Activated CD8-positive, alpha-beta memory T cell treated with anti-CD3 and anti-CD28 coated beads for 1 hour (primary cell): ENCODE data around the gene BTBD18.

Experiments used
- DNase-seq, 2 donors: peaks; one replicate each; pipeline ENCODE4 v3.0.0-alpha.2; 2020; ENCODE audit warnings: low read depth in 1 of 2; ENCODE audit errors: extremely low read depth in 1 of 2

BTBD18 gene

DNA sequence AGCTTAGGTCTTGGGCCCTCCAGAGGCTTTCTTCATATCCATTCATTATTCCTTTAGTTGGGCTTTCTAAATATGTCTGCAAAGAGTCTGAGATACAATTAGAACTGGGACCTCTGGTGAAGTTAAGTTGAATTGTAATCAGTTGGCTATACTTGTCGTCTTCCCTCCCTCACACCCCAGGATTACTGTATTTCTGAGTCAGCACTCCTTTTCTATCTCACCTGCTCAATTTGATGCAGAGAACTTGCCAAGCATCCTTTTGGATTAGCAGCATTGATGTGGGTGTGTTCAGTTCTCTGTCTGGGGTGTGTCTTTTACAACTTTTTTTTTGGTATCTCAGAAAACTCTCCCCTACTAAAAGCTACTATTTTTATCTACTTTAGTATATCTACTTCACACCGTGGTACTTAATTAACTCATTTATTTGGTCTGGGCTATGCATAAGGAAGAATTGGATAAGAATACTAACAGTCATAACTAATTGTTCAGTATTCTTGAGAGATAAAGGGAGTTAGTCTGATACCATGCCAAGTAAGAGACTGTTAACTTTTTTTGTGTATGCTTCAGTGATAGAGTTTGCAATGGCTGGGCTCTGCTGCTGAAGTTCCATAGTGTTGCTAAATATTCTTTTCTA lies 25.1 kb upstream of the BTBD18 start:
- no peak for DNase-seq

DNA sequence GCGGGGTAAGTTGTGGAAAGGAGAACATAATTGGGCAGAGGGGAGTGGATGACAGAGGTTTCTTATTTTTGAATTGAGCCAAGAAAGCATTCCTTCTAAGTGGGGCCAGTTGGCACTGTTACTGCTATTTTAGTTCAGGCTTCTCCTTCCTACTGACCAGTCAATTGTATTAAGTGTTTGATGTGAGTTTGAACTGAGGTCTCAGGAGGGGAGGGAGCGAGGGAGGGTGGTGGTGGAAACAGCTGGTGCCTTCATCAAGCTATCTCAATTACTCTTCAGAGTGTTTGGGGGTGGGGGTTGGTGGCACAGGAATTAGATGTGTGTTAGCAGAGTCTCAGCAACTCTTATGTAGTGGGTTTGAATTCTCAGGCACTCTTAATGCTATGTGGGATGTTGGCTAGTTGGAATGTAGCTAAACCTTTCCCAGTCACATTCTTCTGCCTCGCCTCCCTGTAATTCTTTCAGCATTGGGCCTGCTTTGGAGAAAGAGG lies 24.5 kb upstream of the BTBD18 start:
- DNase-seq: no peak

DNA sequence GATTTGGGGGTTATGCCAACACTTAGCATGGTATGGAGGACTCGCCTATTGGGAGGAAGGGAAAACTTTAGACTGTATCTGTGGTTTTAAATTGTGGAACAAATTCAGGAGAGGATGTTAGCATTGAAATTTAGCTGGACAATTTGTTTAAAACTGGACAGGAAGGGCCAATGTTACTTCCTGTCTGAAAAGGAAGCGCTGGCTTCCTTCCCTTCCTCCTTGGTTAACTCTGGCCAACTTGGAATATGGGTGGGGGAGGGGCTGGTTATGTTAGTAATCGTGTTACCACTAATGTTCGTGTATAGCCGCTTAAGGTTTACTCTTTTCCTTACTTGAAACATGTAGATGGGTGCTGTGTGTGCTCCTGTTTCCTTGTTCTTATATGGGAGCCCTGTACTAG lies 23.9 kb upstream of the BTBD18 start:
- no peak for DNase-seq

DNA sequence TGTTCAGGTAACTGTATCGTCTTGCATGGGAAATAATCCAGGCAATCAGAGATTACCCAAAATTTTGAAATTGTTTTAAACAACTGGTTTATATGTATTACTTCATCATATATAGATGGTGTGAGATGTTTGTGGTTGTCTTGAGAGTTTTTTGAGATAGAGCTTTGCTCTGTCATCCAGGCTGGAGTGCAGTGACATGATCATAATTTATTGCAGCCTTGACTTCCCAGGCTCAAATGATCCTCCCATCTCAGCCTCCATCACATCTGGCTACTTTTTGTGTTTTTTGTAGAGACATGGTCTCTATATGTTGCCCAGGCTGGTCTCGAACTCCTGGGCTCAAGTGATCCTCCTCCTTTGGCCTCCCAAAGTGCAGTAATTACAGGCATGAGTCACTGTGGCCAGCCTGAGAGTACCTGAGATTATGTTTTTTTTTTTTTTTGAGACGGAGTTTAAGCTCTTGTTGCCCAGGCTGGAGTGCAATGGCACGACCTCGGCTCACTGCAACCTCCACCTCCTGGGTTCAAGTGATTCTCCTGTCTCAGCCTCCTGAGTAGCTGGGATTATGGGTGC lies 21.5 kb upstream of the BTBD18 start:
- DNase-seq: no peak

DNA sequence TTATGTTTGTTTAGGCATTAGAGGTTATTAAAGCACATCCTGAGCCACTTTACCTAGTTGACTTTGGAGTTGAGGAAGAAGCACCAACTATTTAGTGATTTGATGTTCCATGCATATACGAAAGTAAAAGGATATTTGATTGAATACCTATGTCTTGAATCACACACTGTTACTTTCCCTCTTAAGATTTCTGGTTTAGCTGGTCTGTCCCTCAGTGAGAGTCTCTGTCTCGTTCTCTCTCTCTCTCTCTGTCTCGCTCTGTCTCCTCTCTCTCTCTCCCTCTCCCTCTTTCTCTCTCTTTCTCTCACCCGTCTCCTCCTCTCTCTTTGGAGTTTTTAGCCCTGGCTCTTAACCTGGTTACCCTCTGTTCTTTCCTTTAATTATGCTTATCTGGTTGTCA lies 20.9 kb upstream of the BTBD18 start:
- no peak for DNase-seq

DNA sequence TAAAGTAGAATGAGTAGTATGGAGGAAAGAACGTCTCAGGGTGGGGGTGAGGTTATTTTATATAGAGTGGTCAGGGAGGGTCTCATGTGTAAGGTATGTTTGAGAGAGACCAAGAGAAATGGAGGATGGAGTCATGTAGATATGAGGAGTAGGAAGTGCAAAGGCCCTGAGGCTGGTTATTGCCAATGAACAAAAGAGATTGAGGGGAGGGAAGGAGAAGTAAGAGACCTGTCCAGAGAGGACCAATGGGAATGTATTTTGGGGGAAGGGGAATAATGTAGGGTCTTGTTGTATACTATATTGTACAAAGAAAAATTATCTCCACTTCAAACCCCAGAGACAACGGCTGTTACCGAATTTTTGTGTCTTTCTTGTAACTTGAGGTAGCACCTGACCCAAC lies 19.7 kb upstream of the BTBD18 start:
- no peak for DNase-seq

DNA sequence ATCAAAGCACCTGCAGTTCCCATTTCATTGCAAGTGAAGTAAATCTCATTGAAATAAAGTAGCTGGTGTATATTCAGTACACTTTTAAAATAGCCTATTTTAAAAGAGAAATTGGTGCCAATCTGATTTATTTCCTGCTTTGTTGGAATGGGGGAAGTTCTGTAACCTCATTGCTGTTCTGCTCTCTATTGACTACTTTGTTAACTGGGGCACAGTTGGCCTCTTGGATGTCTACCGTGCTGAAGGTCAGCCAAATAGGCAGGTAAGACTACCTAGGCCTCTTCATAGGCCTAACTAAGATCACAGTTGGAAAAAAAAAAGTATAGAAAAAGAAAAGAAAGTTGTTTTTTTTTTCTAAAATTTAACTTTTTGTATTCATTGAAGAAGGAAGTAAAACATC lies 19.2 kb upstream of the BTBD18 start:
- no peak for DNase-seq

DNA sequence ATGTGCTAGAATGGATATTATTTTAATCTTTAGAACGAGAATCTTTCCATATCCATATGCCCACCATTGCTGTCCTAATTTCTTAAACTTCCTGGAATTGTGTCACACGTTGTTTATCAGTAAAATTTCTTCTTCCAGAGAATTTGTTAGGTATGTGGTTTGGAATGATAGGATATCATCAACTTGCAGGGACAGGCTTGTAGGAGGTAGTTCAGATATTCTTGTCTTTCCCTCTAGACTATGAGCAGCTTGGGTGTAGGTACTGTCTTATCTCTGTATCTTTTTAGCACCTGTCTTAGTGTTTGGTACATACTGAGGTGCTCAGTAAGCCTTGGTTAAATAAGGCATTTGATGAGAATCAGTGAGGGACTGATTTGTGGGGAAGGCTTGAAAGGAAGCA lies 13.4 kb upstream of the BTBD18 start:
- DNase-seq: no peak

DNA sequence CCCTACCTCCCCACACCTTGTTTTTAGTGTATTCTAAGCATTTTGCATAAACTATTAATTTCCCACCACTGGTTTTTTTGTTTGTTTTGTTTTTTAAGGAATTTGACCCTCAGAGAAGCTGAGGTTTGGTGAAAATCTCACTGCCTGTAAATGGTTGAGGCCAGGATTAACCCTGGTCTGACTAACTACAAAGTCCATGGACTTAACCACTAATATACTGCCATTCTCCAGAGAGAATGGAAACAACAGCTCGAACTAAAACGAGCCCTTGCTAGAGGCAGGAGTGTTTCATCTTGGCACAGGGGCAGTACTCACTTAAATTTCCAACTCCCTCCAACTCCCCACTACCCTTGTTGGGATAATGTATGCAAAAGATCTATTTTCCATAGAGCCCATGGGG lies 12.9 kb upstream of the BTBD18 start:
- DNase-seq: no peak

DNA sequence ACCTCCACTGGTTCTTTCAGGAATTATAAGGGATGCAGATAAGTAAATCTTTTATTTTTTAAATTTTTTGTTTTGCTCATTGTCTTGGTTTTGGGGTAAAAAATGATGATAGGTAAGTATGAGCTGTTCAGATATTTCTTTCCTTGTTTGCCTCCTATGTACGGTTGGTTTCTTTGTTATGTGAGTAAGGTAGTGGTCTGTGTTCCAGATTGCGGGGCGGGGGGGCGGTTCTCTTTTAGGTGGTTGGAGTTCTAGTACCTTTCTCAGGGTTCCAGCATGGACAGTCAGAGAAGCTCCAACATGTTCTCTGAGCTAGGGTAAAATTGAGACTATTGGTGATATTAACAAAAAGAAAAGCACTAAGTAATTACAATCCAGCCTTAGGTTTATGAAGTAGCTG lies 12.4 kb upstream of the BTBD18 start:
- DNase-seq: no peak

DNA sequence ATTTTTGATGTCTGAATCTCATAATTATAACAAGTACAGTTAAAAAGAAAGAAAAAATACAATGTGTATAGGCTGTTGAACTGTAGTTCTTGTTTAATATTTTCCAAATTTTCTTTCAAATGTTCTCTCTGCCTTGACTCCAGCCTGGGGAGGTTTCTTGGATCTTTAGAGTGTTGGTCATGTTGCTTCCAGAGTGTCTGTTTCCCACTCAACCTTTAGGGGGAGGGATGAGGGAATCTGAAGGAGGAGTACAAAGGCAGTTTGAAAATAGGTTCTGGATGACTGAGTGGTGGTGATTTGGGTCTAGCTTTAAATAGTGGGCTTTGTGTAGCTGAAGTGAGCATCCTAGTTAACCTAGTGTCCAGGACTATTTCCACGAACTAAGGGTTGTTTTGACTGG lies 11.9 kb upstream of the BTBD18 start:
- no peak for DNase-seq

DNA sequence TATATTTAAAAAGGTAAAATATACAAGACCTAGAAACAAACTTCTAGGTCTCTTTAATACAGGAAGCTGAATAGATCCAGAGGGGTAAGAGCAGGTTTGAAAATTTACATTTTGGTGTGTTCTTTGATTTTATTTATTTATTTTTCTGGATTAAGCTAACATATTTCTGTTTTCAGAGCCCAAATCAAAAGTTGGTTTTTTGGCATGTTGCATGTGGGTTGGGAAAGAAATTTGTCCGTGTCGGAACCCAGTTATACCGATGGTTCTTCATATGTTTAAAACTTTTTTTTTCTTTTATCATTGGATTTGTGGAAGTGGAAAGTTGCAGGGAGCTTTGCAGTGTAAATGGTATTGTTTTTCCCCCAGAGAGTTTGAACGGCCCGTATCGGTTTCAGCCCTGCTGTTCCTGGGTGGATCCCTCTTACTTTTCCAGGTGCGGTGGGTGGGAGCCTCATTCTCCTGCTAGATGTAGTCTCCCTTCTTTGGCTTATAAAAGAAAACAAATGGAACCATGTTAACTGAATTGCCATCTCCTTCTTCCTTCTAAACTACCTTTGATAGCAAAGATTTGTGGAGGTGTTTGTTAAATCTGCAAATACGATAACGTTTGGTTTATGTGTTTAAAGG lies 10.7 kb upstream of the BTBD18 start:
- no peak for DNase-seq

DNA sequence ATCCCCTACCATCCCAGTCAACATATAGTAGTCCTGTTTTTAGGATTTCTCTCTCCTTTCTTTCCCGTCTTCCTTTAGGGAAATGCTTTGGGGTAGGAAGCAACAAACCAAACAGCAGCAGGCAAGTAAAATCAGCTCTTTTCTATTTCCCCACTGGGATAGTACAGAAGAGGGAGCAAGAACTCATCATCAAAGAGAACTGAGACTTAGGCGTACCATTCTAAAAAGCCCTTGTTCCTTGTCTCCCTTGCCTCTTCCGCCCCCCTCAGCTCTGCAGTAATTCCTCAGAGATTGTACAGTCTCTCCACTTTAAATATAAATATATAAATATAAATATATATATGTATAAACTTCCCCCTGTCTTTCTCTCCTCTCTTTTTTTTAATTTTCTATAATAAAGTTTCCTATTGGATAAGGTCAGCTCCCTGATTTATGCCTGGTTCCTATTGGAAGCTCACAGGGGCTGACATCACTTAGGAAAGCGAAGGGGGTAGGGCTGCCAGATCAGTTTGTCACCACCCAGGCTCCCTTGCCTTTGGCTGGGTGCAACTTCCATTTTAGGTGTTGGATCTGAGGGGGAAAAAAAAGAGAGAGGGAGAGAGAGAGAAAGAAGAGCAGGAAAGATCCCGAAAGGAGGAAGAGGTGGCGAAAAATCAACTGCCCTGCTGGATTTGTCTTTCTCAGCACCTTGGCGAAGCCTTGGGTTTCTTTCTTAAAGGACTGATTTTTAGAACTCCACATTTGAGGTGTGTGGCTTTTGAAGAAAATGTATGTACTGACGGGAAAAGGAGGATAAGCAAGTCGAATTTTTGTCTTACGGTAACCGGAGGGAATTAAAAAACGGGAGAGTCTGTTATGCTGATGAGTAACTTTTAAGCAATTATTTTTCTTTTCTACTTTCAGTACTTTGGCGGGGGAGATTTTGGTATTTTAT lies 9.9 kb upstream of the BTBD18 start, which contains the start of gene CTNND1:
TSS of gene CTNND1 (plus strand) at position 502 of the 934 bp plus-strand sequence. CDS start 29,677 bp downstream, outside the sequence.
- DNase-seq: no peak

DNA sequence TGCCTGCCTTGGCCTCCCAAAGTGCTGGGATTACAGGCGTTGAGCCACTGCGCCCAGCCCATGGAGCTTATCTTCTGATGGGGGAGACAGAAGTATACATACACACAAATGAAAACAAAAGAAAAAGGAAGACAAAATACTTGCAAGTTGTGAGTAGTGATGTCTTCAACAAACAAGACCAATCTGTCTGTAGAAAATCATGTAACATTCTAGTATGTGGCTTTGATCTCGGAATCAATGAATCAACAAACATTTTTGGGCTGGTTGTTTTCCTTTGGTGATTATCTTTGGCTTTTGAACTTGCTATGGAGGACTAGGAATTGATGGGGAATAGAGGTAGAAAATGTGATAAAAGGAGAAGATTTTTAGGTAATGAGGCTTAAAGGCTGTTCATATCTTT lies 6.6 kb upstream of the BTBD18 start:
- DNase-seq: no peak

DNA sequence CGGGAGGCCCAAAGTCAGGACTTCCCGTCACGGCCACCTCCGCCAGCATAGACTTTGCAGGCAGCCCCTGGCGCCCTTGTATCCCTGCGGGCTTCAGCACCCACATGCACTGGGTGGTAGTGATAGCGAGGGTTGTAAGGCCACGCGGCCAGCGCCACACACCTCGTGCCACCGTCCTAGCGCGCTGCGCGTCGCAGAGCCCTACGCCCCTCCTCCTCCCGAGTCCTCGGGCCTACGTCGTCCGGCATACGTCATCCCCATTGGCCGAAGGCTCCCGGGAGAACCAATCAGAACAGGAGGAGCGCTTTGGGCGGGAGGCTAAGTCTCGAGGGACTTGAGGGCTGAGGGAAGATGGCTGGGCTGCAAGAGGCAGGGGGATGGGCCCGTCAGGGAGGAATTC lies 1.3 kb upstream of the BTBD18 start:
- no peak for DNase-seq

DNA sequence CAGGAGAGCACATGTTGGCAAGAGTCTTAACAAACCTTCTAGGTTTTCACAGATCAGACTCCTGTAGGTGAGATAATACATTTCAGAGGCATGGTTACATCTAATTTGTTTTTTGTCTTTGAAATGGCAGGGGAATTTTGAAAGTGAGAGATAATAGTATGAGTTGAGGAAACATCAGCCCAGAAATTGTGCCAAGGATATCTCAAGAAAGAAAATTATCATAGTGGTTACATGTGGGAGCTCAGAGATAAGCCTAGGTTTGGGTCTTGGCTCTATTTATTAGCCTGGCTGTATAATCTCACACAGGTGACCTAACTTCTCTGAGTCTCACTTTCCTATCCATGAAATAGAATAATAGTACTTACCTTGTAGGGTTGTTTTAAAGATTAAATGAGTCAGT lies 443 bp downstream of the BTBD18 start:
- no peak for DNase-seq

DNA sequence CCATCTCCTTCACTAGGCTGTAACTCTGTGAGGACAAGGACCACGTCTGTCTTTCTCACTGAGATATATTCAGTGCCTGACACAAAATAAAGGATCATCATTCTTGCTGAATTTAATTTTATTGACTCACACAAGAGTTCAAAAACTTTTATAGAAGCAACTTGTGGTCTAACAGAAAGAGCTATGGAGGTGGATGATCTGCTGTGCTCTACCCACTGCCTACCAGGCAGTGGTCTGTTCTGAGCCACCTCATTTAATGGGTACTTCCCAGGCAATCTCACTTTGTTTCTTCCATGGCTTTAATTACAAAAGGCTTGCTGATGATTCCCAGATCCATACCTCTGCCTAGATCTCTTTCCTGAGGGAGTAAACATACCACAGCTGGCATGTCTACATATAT lies 4.7 kb downstream of the BTBD18 start:
- DNase-seq: no peak

DNA sequence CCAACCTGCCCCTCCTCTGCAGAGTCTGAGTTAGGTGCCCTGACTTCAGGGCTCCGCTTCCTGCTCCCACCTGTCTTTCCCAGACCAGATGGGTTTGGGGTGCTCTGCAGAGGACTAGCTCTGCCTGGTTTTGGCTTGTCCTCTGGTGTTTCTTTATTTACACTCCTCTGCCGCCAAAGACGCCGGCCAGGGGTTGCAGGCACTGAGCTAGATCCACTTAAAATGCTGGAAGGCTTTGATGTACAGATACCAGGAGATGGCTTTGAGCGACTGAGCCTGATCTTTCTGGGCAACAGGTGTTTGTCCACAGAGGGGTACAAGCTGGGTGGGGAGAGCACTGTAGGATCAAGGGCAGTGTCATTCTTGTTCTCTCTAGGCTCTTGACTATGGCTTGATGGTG lies 6.4 kb downstream of the BTBD18 start:
- DNase-seq: no peak

DNA sequence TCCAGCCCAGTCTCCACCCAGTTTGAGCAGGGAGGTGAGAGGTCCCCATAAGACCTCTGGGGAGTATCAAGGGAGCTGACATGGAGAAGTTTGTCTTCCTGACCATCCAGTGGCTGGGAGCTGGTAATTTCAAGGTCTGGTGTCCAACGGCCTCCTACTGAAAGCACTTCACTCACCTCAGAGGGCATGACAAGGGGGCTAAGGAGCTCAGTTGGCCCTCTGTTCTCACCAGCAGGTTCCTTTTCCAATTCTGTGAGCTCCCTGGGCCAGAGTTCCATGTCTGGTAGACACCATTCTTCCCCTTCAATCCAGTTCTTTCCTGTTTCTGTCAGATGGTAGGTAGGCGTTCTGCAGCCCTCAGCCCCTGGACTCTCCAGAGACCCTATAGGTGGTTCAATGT lies 7.3 kb downstream of the BTBD18 start:
- no peak for DNase-seq

DNA sequence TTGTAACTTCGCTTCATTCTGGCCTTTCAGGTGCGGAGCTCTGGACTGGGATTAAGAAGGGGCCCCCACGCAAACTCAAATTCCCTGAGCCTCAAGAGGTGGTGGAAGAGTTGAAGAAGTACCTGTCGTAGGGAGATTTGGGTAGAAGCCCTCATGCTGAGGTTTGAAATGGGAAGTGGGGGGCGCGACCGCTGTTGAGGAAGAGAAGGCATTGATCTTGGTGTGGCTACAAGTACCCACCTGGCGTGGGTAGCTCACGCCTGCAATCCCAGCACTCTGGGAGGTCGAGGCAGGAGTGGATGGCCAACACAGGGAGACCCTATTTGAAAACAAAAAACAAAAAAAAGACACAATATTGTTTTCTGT lies 9.5 kb downstream of the BTBD18 start:
- no peak for DNase-seq
